A673 (cell line): ENCODE results near the gene ZNF33B. TPM values are rescaled to one million over a fixed set of nuclear protein-coding genes. Genes with fewer than 3 reads are reported as not detected.

ENCODE experiments used
- BruUV-seq: library from RNA; stranded (reverse); fragments of 400-500 nt; replicated peaks from 2 replicates; lab custom pipeline; 2021; lab: Mats Ljungman, UMichigan
- CTCF ChIA-PET: fragments of 300-600 bp; sonication (Branson Sonifier 250); formaldehyde crosslinking; loops from one replicate; lab custom pipeline; 2022; ENCODE audit warnings: antibody characterized with exemption; lab: Charles Lee
- POLR2A ChIA-PET: fragments of 300-600 bp; sonication (Branson Sonifier 250); formaldehyde crosslinking; loops from one replicate; lab custom pipeline; 2022; ENCODE audit warnings: antibody characterized with exemption; ENCODE audit not compliant: low non-redundant PET; lab: Charles Lee
- DNase-seq: peaks from one replicate; pipeline ENCODE4 v3.0.0-alpha.2; 2015; ENCODE audit warnings: low spot score
- H3K27ac ChIP-seq: fragments of 200-600 bp; sonication (generic); 2 replicates; pipeline ENCODE4 v1.5.1; 2016; ENCODE audit warnings: mixed run types, low read depth, mild to moderate bottlenecking, mixed read lengths, antibody characterized with exemption, low read length; ENCODE audit not compliant: poor library complexity, severe bottlenecking
- H3K27me3 ChIP-seq: fragments of 200-600 bp; sonication (generic); replicated peaks from 2 replicates; pipeline ENCODE4 v1.6.1; 2017; ENCODE audit warnings: mixed run types, low read depth, mild to moderate bottlenecking, mixed read lengths, antibody characterized with exemption, low read length; ENCODE audit not compliant: insufficient read depth, poor library complexity
- H3K36me3 ChIP-seq: fragments of 200-600 bp; sonication (generic); 2 replicates; pipeline ENCODE4 v1.6.1; 2016; ENCODE audit warnings: mixed run types, mild to moderate bottlenecking, mixed read lengths, antibody characterized with exemption, low read length; ENCODE audit not compliant: insufficient read depth, poor library complexity, severe bottlenecking
- H3K4me1 ChIP-seq: fragments of 200-600 bp; sonication (generic); 2 replicates; pipeline ENCODE4 v1.6.1; 2017; ENCODE audit warnings: mixed run types, mild to moderate bottlenecking, mixed read lengths, antibody characterized with exemption, low read length; ENCODE audit not compliant: insufficient read depth, poor library complexity, severe bottlenecking
- H3K4me3 ChIP-seq: fragments of 200-600 bp; sonication (generic); 2 replicates; pipeline ENCODE4 v1.5.1; 2016; ENCODE audit warnings: low read depth, mixed run types, mild to moderate bottlenecking, mixed read lengths, low read length; ENCODE audit not compliant: poor library complexity, severe bottlenecking
- H3K9me3 ChIP-seq: fragments of 200-600 bp; sonication (generic); 2 replicates; pipeline ENCODE4 v1.6.1; 2016; ENCODE audit warnings: mixed run types, low read depth, mild to moderate bottlenecking, mixed read lengths, antibody characterized with exemption, low read length; ENCODE audit not compliant: poor library complexity, severe bottlenecking
- EZH2 ChIP-seq: fragments of 200-600 bp; sonication (generic); IDR thresholded peaks from 2 replicates; pipeline ENCODE4 v1.6.1; 2017; ENCODE audit warnings: borderline replicate concordance, low read depth, mild to moderate bottlenecking, mixed read lengths, antibody characterized with exemption, low read length; ENCODE audit not compliant: poor library complexity, severe bottlenecking
- intact Hi-C: fragments of 100-400 bp; cut with micrococcal nuclease; formaldehyde crosslinking; loops from one replicate; pipeline ENCODE4 v1.10.0; 2022; ENCODE audit not compliant: unreplicated experiment
- total RNA-seq: library from RNA; stranded (reverse); gene quantifications from 2 replicates; pipeline ENCODE4 v1.2.3, GENCODE V29; 2021
- TF ChIP-seq, protein P1 (sequence below): fragments of 300-800, 200-600 bp; sonication (generic); conservative IDR thresholded peaks from 2 replicates; pipeline ENCODE4 v1.5.1; 2017; ENCODE audit warnings: low read depth, mild to moderate bottlenecking, antibody characterized with exemption, low read length, moderate library complexity, mixed read lengths

The ZNF33B gene
- total RNA-seq, 1 experiment from 2014 or later = 18.3 TPM

DNA sequence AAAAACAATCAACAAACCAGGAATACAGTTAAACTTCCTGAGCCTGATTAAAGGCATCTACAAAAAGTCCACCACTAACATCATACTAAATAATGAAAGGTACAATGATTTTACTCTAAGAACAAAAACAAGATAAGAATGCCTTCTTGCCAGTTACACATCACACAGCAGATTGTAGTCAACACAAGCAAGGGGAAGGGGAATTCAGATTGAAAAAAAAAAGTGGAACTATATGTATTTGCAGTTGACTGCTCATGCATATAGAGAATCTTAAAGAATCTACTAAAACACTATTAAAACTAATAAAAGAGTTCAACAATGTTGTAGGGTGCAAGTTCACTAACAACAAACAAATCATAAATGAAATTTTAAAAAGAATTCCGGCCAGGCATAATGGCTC is 28.5 kb downstream of the ZNF33B start:
- Histone ChIP-seq H3K27me3 (no peaks in the 10 kb centered on the region), H3K9me3 (no peaks in the 10 kb centered on the region), H3K36me3 (peaks cover 9% of the 10 kb centered on the region), H3K4me1 (no peaks in the 10 kb centered on the region), H3K27ac (no peak overlapping the region), H3K4me3 (no peak overlapping the region)
- DNase-seq = no peak
- BruUV-seq = no TSS peak
- ChIA-PET POLR2A (no interaction called here), CTCF (no interaction called here)
- TF ChIP-seq EZH2 = no peak
- TF ChIP-seq, protein P1, sequence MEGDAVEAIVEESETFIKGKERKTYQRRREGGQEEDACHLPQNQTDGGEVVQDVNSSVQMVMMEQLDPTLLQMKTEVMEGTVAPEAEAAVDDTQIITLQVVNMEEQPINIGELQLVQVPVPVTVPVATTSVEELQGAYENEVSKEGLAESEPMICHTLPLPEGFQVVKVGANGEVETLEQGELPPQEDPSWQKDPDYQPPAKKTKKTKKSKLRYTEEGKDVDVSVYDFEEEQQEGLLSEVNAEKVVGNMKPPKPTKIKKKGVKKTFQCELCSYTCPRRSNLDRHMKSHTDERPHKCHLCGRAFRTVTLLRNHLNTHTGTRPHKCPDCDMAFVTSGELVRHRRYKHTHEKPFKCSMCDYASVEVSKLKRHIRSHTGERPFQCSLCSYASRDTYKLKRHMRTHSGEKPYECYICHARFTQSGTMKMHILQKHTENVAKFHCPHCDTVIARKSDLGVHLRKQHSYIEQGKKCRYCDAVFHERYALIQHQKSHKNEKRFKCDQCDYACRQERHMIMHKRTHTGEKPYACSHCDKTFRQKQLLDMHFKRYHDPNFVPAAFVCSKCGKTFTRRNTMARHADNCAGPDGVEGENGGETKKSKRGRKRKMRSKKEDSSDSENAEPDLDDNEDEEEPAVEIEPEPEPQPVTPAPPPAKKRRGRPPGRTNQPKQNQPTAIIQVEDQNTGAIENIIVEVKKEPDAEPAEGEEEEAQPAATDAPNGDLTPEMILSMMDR = no peak
- intact Hi-C loops = no loop called here

DNA sequence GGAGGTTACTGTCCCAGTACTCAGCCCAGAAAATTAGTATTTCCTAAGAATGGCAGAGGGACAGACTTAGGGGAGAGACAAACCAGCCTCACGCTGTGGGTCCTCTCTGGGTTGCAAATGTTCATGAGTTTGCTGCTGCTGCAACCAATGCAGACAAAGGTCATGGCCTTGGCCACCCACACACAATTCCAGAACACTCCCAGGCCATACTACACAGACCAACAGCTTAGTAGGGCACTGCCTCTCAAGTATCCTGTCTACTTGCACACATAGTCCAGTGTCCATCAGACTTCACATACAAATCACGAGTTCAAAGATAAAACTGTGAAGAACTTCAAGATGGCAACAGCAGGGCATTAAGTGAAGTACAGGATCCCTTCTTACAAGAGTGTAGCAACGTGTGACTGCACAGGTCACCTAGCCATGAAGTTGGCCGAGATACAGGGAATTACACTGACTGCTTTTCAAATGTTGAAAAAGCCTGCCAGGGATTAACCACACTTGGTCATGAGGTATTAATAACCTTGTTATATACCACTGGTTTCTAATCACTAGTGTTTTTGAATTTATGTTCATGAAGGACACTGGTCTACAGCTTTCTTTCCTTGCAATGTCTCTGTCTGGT is 40.0 kb downstream of the ZNF33B start:
- no peak for DNase-seq
- TF ChIP-seq, protein P1 = no peak
- no peak for TF ChIP-seq EZH2
- no peak overlapping the region for H3K4me3 ChIP-seq
- no peak overlapping the region for H3K27ac ChIP-seq
- CTCF ChIA-PET = no interaction called here
- no peaks in the 10 kb centered on the region for H3K27me3 ChIP-seq
- H3K9me3 ChIP-seq = peaks cover 23% of the 10 kb centered on the region
- peaks cover 14% of the 10 kb centered on the region for H3K36me3 ChIP-seq
- POLR2A ChIA-PET = no interaction called here
- no peaks in the 10 kb centered on the region for H3K4me1 ChIP-seq
- no TSS peak for BruUV-seq
- intact Hi-C loops = no loop called here

DNA sequence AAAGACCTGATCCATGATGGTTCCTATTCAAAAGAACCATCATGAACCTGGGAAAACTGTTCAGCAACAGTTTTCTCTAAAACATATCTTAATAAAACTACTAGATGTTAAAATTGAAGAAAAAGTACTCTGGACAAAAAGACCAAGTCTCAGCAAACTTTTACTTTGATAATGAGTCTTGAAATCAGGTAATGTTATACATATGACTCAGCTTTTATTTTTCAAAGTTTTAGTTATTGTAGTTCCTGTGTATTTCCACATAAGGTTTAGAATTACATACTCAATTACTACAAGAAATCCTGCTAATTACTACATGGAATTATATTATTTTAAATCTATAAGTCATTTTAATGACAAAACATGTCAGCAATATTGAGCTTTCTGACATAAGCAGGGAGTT is 42.2 kb downstream of the ZNF33B start:
- CTCF ChIA-PET = no interaction called here
- POLR2A ChIA-PET = no interaction called here
- Histone ChIP-seq H3K36me3 (peaks cover 36% of the 10 kb centered on the region), H3K4me3 (no peak overlapping the region), H3K9me3 (peaks cover 44% of the 10 kb centered on the region), H3K27me3 (no peaks in the 10 kb centered on the region), H3K27ac (no peak overlapping the region), H3K4me1 (no peaks in the 10 kb centered on the region)
- no TSS peak for BruUV-seq
- TF ChIP-seq, protein P1 = no peak
- no peak for TF ChIP-seq EZH2
- no peak for DNase-seq
- intact Hi-C loops = no loop called here
